OCI-M2 (cell line): Measurements from ENCODE around the gene HDAC11.

Experiments used
- DNase-seq: peaks from one replicate; lab custom pipeline; 2025; ENCODE audit not compliant: unreplicated experiment; lab: John Stamatoyannopoulos, UW

Gene HDAC11

GRCh38 chr3:13506680-13507079, 26.6 kb downstream of the HDAC11 start:
- no peak for DNase-seq

- no peak for DNase-seq
Observed at GRCh38 chr3:13507247-13507569, 27.1 kb downstream of the HDAC11 start.

GRCh38 chr3:13507570-13508339, 27.6 kb downstream of the HDAC11 start:
- DNase-seq: no peak

GRCh38 chr3:13508496-13508895, 28.4 kb downstream of the HDAC11 start:
- DNase-seq: no peak

- no peak for DNase-seq
Observed at GRCh38 chr3:13509059-13509815, 29.1 kb downstream of the HDAC11 start.

GRCh38 chr3:13509816-13510192, 29.7 kb downstream of the HDAC11 start:
- DNase-seq: no peak

GRCh38 chr3:13512451-13512850, 32.3 kb downstream of the HDAC11 start:
- no peak for DNase-seq

GRCh38 chr3:13513051-13513912, 33.2 kb downstream of the HDAC11 start:
- DNase-seq: no peak

- DNase-seq: no peak
Observed at GRCh38 chr3:13513913-13514517, 33.9 kb downstream of the HDAC11 start.

- no peak for DNase-seq
Observed at GRCh38 chr3:13514639-13515435, 34.7 kb downstream of the HDAC11 start.

GRCh38 chr3:13515786-13516759, 36.0 kb downstream of the HDAC11 start:
- no peak for DNase-seq

- no peak for DNase-seq
Observed at GRCh38 chr3:13516760-13517135, 36.6 kb downstream of the HDAC11 start.

- DNase-seq: no peak
Observed at GRCh38 chr3:13517253-13517977, 37.3 kb downstream of the HDAC11 start.

- no peak for DNase-seq
Observed at GRCh38 chr3:13518516-13518953, 38.4 kb downstream of the HDAC11 start.

- no peak for DNase-seq
Observed at GRCh38 chr3:13519006-13519791, 39.1 kb downstream of the HDAC11 start.

GRCh38 chr3:13520326-13520880, 40.3 kb downstream of the HDAC11 start:
- DNase-seq: no peak

GRCh38 chr3:13521309-13521708, 41.2 kb downstream of the HDAC11 start:
- no peak for DNase-seq
